SIG-M5 treated with dmso at 0.1 percent for 504 hours (cell line): Measurements from ENCODE around the gene PROCR.
"Not testable (repeated sequence)": the region's sequence is repeated elsewhere in the genome, so short reads cannot be mapped to it uniquely, and the experiment has no call there.

Experiments used
- DNase-seq: peaks from one replicate; lab custom pipeline; 2025; ENCODE audit not compliant: unreplicated experiment; lab: John Stamatoyannopoulos, UW

The PROCR gene

DNA sequence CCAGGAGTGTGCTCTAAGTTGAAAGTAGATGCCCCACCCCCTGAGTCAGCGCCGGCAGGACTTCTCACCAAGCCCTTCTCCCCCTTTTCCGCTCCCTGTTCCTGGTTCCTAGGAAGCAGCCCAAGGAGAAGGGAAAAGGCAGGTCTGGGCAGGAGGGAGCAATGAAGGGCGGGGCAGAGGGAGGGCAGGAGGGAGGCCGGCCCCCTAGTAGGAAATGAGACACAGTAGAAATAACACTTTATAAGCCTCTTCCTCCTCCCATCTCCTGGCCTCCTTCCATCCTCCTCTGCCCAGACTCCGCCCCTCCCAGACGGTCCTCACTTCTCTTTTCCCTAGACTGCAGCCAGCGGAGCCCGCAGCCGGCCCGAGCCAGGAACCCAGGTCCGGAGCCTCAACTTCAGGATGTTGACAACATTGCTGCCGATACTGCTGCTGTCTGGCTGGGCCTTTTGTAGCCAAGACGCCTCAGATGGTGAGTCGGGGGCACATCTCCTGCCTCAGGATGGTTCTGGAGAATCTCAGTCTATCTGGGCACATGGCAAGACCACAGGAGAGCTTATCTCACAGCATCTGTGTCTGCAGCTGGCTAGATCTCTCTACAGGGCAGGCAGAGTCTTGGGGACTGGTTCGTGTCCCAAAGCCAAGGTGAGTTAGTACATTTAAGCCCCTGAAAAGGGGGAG lies at the start of gene PROCR:
Gene PROCR, plus strand, starts transcription at position 320 of the 681 bp plus-strand sequence. Its CDS starts 83 bp downstream, at position 403.
- peak; percentile 95 for DNase-seq

DNA sequence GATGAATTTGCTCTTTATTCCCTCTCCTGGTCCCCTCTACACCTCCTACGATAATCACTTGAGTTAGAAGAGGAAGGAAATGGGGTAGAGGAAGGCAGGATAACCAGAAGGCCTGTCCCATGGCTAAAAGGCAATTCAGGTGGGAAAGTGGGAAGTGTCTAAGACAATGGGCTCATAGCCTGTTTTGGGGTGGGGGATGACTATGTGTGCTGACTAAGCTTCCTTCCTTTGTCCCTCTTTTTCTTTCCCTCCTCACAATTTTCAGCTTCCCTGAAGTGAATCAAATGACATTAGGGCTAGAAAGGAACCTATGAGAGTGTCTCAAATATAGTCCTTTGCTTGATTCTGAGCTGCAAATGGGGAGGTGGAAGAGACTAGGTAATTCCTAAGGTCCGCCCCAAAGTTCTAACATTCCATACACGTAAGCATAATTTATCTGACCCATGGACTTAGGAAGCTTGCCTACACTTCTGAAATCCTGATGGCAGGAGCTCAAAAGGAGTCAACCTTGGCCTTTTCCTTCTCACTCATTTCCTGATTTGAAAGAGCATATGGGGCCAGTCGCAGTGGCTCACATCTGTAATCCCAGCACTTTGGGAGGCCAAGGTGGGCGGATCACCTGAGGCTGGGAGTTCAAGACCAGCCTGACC lies 49.0 kb upstream of the PROCR start:
- no peak for DNase-seq

DNA sequence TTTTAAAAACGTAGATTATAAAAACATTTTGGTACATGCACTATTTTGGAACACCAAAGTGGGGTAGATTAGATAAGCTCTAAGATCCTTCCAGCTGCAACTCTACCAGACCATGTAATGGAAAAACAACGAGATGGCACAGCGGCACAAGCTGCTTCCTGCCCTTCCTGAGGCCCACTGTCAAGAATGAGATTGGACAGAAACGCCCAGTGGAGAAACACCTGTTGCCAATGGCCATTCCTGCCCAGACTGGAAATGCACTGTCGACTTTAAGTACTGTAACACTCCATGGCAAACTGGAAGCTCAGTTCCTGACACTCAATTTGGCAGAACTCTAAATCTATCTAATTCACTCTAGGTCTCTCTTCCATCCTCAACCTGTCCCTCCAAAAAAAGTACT lies 46.1 kb upstream of the PROCR start:
- no peak for DNase-seq

DNA sequence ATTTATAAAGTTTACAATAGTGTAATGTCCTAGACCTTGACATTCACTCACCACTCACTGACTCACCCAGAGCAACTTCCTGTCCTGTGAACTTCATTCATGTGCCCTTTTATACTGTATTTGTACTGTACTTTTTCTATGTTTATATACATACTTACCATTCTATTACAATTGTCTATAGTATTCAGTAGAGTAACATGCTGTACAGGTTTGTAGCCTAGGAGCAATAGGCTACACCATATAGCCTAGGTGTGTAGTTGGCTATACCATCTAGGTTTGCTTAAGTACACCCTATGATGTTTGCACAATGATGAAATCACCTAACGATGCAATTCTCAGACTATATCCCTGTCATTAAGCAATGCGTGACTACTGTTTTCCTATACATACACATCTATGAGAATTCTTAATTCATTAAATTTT lies 42.2 kb upstream of the PROCR start:
- peak; percentile 49 for DNase-seq

DNA sequence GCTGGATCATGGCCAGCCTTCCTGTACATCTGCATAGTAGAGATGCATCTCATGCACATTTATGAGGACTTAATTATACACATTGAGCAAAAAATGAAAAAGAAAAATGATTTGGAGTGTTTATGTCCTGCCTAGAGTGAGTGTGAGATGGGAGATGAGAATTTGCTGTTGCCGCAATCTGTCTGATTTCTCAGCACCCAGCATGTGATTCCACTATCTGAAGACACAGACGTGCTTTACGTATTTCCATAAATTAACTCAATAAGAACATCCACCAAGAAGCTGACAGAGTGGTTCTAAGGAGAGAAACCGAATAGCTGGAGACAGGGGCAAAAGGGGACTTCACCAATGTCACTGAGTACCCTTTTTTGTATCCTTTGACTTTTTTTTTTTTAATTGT lies 39.9 kb upstream of the PROCR start:
- no peak for DNase-seq

DNA sequence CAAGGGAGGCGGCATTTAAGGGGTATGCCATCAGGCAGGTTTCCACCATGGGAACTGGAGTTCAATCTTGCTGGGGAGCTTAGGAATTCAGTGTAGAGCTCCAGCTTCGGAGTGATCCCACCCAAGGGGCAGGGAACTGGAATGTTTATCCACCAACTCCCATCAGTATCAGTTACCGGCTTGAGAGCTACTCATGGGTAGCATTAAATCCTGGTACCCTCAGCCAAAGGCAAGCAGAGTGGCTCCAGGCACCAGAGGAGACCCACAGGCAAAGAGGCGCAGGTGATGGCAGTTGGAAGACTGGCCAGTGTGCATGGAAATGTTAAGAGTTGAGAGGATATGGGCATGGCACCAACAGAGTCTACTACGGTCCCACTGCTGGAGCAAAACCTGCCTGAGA lies 38.8 kb upstream of the PROCR start:
- no peak for DNase-seq

DNA sequence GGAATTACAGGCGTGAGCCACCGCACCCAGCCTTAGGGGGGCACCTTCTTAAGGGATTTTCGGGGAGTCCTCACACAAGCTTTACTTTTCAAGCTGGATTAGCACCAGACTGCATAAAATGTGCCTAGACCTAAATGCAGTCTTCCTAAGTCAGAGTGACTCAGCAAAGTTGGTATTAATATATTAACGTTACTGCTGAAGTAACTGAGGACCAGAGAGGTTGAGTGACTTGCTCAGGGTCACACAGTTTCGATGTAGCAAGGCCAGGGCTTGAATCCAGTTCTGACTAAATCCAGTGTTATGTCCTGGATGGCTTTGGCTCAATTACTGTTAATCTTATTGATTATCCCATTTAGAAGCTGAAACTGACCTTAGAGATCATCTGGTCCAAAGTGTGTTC lies 38.1 kb upstream of the PROCR start:
- DNase-seq = no peak

DNA sequence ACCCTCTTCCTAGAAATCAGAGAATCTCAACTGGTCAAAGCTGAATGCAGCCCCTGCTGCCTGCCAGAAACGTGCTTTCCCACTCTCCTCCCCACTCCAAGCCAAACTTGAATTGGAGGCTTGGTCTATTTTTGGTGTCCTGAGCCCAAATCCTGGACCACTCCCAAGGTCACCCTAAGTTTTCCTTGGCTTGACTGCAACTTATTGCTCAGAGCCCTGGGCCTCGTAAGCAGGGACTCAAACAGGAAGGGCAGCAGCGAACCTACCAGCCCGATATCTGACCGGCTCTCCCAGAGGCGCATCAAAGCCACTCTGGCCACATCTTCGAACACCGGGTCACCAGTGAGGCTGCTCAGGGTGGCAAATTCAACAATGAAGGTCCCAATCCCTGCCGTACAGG lies 37.4 kb upstream of the PROCR start:
- no peak for DNase-seq

DNA sequence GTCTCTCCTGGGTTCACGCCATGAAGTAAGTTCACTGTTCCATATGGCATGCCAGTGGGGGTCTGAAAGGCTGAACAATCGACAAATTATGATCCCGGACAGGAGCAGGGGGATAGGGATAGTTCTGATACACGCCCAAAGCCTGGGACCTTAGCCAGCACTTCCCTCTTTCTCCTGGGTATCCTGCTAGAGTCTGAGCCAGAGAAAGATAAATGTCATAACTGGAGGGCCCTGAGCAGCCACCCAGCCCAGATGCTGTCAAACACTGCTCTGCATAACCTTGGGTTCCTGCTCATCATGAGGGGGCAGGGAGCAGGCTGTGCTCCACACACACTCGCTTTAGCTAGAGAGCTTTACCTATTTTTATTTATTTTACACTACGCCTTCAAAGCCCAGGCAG lies 37.0 kb upstream of the PROCR start:
- DNase-seq = no peak

DNA sequence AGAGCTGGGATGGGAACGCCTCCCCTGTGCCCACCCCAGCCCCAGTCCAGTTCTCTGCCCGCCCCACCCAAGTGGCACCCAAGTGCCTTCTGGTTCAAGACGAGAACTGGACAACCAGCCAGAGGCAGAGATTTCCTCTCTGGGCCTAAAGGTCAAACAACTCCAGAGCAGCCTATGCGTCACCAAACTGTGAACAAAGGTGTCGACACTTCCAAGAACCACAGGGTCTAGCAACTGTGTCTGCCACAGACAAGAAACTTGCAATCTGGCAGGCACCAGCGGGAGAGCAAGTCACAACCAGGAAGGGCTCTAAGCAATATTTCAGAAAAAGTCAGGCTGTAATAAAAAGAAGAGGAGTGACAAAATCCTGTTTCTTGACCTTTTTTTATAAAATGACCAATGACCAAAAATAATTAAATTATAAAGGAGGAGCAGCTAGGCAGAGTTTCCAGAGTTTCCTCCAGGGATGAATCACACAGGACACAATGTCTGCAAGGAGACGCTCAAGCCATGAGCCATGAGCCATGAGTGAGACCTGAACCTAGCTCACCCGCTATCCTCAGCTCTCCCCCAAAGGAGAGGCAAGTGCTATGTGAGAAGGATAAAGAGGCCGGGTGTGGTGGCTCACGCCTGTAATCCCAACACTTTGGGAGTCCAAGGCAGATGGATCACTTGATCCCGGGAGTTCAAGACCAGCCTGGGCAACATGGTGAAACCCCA lies 35.8 kb upstream of the PROCR start:
- DNase-seq = no peak

DNA sequence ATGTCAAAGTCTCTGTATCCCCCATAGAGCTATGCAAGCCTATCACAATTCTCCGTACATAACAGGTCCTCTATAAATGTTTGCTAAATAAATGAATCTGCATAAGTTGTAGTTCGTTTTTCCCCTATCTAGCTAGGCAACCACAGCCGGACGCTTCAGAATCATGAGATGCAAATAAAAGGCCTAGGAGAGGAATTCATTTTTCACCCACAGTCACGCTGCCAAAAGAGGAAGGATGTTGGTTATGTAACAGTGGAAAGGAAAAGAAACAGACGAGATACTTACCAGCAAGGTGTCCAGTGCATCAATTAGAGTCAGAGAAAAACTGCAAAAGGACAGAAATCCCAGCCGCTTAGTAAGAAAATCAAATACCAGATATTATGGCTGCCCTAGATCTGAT lies 27.2 kb upstream of the PROCR start:
- peak; percentile 85 for DNase-seq

DNA sequence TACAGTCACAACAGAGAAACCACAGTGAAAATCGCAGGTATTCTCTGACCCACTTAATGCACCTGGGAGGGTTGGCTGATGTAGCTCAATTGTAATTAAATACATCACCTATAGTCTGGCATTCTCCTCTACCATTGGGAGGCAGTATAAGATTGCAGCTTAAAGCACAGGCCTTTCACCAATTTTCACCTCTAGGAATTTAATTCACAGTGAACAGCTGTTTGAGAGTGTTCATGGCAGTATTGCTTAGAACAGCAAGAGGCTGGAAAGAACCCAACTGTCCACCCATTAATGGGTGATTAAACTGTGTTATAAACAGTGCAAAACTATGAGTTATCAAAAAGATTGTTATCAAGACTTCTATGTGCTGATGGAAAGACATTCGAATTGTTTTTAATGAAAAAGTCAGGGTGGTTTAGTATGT lies 26.7 kb upstream of the PROCR start:
- DNase-seq = peak; percentile 15

DNA sequence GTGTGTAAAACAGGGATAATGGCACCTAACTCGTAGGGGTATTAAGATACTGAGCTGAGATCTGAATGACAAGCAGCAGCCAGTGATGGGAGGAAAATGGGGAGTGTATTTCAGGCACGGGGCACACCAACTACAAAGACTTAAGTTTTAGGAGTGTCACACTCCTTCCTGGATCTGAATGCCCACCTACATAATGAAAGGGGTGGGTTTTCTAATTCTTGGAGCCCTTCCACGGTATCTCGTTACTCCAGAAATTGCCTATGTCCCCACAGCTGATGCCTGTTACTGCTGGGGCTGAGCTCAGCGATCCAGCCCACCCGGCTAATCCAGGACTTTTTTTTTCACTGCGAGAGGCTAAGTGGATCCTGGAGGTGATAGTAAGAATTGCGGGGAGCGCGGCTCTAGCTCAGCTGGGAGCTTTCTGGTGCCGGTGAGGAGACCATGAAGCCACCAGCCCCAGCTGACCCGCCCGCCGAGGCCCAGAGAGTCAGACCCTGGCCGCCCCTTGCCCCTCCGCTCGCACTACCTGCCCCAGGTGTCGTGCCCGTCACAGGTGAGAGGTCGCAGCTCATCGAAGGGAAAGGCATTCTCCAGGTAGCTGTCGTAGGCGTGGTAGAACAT lies 25.5 kb upstream of the PROCR start:
- DNase-seq = peak; percentile 19

DNA sequence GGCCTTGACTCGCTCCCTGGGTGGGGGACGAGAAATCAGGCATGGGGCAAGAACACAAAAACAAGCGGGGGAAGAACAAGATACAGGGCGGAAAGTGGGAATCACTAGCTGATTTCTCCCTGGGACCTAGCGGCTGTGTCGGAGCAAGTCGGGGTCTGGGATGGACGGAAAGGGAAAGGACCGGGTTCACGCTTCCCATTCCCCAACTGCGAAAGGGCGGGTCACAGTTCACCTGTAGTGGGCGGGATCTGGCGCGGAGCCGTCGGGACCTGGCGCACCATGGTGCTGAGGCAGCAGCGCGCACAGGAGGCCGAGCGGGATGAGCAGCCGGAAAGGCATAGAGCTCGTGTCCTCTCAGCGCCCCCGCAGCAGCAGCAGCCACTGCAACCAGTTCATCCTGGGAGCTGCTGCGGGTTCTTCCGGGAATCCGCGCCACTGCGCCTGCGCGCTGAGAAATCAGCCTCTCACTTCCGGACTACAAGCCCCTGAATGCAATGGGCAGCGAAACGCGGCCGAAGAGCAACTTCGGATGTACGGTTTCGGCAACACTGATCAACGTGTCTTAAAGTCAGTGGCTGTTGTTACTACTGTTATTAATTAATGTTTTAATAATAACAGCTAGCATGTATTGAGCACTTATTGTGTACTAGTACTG lies 24.8 kb upstream of the PROCR start, which contains the start of gene EDEM2:
Gene EDEM2, minus strand, starts transcription at position 417 of the 655 bp plus-strand sequence. Its CDS starts 78 bp downstream, at position 339.
- peak; percentile 94 for DNase-seq

DNA sequence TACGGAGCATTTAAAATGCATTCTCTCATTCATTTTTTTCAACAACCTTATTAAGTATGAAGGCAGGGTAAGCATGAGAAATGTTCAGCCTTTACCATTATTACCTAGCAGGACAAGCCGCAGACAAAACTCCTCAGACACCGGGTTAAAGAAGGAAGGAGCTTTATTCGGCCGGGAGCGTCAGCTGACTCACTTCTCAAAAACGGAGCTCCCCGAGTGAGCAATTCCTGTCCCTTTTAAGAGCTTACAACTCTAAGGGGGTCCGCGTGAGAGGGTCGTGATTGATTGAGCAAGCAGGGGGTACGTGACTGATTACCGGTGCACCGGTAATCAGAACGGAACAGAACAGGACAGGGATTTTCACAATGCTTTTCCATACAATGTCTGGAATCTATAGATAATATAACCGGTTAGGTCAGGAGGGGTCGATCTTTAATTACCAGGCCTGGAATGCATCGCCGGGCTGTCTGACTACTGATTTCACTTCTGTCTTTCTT lies 24.2 kb upstream of the PROCR start:
- peak; percentile 55 for DNase-seq

DNA sequence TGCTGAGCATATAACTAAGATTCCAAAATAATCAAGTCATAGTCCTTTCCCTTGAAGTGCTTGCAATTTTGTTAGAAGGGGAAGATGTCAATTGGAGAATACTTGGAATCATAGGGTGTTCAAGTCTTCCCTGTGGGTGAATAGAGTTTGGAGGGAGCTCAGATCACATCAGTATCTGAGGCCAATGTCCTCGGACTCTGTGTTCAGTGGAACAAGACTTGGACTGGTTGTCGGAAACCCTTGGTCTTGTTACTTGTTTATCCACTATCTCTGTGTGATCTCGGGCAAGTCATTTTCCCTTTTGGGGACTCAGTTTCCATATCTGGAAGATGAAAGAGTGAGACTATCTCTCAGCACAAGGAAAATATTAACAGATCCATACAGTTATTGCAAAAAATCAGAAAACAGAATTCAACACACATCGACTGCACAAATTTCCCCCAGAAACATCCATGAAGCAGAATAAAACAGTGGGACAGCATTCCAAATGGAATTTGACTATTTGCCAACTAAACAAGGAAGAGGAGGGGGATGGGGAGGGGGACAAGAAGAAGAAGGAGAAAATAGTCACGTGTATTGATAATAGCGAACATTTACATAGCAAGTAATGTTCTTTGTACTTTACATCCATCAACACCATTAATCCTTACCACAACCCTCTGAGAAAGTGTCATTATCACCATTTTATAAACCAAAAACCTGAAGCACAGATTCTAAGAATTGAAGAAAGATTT lies 20.9 kb upstream of the PROCR start:
- no peak for DNase-seq

DNA sequence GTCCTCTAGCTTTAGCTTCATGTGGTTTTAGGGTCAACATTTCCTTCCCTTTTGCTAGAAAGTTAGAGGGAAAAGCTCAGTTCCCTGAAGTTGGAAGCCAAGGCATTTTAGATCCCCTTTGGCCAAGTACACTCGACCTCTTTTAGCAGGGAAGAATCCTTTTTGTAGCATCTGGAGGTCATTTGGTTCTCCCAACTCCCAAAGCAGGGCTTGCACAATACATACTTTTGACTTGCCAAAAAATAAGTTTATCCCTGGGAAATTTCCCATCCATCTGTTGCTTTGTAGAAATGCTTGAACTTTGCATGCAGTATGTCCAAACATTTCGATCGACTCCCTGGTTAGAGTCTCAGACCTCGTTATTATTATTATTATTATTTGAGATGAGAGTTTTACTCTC lies 20.1 kb upstream of the PROCR start:
- DNase-seq = no peak

DNA sequence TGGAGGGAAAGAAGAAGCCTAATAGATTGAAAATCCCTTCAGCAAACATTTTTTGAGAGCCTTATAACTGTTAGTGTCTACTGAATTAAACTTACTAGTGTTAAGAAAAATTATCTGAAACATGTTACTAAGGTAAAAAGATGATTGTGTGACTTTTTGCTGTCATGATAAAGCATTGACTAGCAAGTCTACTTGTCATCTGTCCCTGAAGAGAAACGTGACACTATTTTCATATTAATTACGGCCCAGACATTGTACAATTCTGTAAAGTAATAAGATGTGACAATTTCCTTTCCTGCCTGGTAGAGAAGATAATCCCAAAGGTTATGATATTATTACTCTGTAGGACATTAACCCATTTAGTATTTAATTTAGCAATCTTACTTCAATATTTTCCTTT lies 15.9 kb upstream of the PROCR start:
- DNase-seq = no peak

DNA sequence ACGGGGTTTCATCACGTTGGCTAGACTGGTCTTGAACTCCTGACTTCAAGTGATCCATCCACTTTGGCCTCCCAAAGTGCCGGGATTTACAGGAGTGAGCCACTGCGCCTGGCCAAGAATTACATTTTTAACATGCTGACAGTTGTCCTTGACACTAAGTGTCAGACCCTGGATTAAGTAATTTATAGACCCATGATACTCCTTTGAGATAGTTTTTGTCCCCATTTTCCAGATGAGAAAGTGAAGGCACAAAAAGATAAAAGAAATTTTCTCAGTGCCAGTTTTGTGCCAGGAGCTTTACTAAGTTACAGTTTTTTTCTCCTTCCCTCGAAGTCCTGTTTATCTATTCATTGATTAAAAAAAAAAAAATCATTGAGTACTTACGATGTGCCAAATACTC lies 14.9 kb upstream of the PROCR start:
- DNase-seq = no peak

DNA sequence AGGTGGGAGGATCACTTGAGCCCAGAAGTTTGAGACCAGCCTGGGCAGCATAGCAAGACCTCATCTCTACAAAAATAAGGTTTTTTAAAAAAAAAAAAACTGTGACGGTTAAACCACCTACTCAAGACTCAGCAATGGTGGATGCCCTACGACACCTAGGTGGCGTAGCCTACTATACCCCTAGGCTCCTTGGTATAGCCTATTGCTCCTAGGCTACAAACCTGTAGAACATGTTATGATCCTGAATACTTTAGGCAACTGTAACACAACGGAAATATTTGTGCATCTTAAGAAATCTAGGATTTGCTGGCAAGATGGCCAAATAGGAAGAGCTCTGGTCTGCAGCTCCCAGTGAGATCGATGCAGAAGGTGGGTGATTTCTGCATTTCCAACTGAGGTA lies 11.5 kb upstream of the PROCR start:
- DNase-seq = not testable (repeated sequence)
